Neural progenitor cell (in vitro differentiated cells): ENCODE measurements around the gene GPR141.

ENCODE experiments used
- CTCF ChIP-seq: fragments of 200-600 bp; sonication (generic); IDR thresholded peaks from 2 replicates; pipeline ENCODE4 v1.5.1; 2017; ENCODE audit warnings: antibody characterized with exemption, mild to moderate bottlenecking
- EZH2 ChIP-seq: fragments of 200-600 bp; sonication (generic); IDR thresholded peaks from 2 replicates; pipeline ENCODE4 v1.6.1; 2017; ENCODE audit warnings: antibody characterized with exemption, mild to moderate bottlenecking, moderate library complexity
- EZH2phosphoT487 ChIP-seq: fragments of 200-600 bp; sonication (generic); IDR thresholded peaks from 2 replicates; pipeline ENCODE4 v1.6.1; 2017; ENCODE audit warnings: antibody characterized with exemption

- TF ChIP-seq CTCF = no peak
- no peak for TF ChIP-seq EZH2
- TF ChIP-seq EZH2phosphoT487 = no peak
Measured at GRCh38 chr7:37665352-37666022, 18.1 kb upstream of the GPR141 start.
